Suppressor macrophage (primary cell): ENCODE measurements around the gene RSPH6A.
"Not testable (repeated sequence)": the region's sequence is repeated elsewhere in the genome, so short reads cannot be mapped to it uniquely, and the experiment has no call there.

Experiments
- DNase-seq, 4 experiments: peaks; one replicate each; pipeline ENCODE4 v3.0.0-alpha.2; 2020 to 2022

Gene RSPH6A

DNA sequence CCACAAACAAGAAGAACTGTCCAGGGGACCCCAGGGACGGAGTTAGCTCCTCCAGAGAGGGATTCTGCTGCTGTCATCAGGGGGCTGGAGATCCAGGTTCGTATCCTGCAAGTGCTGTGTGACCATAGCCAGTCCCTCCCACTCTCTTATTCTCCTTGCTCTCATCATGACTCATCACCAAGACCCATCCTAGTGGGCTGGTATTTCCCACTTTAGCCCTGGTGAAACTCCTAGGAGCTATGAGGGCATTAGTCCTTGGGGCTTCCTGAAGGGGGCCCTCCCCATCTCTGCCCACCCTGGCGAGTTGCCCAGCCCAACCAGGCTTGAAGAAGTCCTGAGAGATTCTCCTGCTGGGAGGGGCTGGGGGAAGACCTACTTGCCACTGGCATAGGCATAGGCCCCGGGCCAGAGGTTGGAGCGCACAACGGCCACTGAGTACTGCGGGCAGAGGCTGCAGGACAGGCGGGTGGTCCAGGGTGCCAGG lies 15.0 kb downstream of the RSPH6A start:
- peak in 2 of 4 experiments; percentile 24 to 35 for DNase-seq

DNA sequence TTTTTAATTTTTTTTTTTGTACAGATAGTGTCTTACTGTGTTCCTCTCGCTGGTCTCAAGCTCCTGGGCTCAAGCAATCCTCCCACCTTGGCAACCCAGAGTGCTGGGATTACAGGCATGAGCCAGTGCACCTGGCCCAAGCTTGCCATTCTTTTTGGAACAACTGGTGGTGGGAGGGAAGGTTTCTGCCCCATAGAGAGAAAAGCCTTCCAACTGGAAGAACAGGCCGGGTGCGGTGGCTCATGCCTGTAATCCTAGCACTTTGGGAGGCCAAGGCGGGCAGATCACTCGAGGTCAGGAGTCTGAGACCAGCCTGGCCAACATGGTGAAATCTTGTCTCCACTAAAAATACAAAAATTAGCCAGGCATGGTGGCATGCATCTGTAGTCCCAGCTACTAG lies 15.6 kb downstream of the RSPH6A start:
- DNase-seq: not testable (repeated sequence)

DNA sequence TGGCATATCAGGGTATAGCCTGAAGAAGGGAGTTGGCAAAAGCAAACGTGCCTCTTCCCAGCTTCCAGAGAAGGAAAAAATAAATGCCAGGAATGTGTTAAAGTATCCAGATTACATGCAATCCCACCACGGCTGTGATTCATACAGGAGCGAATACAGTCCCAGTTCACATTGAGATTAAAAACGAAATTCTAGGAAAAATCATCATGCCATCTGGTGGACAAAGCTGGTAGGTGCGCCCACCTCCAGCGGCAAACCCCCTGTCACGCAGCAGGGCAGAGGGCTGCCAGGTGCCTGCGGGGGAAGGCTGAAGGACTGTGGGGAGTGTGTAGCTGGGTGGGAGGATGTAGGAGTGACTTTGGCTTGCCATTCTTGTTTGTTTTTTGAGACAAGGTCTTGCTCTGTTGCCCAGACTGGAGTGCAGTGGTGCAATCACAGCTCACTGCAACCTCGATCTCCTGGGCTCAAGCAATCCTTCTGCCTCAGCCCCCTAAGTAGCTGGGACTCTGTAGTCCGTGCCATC lies 16.1 kb downstream of the RSPH6A start:
- DNase-seq: peak; percentile 49 to 74 (median 66)

- no peak for DNase-seq
Observed at GRCh38 chr19:45794627-45795026, 20.5 kb downstream of the RSPH6A start.

DNA sequence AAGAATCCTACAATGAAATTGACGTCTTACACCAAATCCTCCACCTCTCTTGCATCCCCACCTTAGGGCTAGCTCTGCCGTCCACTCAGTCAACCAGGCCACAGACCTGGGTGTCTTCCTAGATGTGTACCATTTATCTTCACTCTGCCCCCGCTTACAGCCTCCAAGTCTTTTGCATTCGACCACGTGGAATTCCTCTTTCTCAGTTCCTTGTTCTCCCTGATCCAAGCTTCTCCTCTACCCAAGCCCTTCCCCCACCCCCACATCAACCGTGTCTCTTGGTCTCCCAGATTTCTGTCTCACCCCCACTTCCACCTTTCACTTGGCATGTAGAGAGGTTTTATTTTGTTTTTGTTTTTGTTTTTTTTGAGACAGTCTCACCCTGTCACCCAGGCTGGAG lies 21.2 kb downstream of the RSPH6A start:
- DNase-seq: peak; percentile 45 to 71 (median 58)

- no peak for DNase-seq
Observed at GRCh38 chr19:45793178-45793564, 21.9 kb downstream of the RSPH6A start.

DNA sequence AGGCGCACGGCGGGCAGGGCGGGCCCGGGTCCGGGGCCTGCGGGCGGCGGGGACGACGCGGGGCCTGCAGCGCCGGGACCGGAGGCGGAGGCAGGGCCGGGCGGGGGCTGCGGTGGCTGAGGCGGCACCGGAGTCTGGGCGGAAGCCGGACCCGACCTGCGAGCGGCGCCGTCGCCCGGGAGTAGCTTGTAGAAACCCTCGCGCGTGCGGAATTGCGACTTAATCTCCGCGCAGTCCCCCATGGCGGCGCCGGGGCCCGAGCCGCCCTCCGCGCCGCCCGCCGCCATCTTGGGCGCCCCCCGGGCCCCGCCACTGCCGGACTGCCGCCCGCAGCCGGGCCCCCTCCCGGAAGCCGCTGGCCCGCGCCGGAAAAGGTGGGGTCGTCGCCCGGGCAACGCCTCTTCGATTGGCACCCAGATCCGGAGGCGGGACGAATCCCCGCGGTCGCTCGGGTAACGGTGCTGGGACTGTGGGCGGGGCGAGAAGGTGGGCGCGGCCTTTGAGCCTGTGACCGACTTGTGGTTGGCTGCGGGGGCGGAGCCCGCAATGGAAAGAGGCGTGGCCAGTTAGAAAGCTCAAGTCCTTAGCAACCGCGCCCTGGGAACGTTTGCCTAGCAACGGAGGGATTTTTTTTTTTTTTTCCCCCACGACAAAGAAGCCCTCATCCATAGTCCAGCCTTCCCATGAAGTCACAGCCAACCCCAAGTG lies 22.5 kb downstream of the RSPH6A start, which contains the start of gene DMWD:
Gene DMWD (minus strand): TSS at position 376 of the 708 bp plus-strand sequence. CDS start 89 bp downstream, at position 287.
- peak; percentile 98 to 99 (median 98) for DNase-seq

DNA sequence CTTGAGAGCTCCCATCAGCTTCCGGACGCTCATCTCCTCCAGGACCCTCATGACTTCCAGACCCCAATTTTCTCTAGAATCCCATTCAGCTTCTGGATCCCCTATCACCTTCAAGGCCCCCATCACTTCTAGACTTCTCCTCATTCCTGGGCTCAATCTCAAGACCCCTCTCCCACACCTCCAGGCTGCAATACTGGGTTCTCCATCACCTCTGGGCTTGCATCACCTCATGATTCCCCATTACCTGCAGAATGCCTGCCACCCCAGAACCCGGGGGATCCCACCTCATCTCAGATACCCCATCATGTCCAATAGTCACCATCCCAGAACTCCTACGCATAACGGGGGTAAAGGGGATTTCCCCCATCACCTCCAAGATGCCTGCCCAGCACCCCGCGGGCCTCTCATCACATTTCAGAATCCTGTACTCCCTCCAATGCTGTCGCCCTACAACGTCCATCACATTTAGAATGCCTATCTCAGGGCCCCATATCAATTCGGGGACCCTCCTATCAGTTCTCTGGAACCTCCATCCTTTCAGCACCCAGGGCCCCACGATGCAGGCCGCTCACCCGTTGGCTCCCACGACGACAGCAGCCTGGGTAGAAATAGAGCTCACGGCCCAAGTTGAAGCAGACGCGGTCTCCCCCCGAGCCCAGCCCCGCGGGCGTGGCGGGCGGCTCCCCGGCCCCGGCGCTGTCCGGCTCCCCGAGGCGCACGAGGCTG lies 23.2 kb downstream of the RSPH6A start:
- DNase-seq: no peak

- peak; percentile 76 to 91 (median 88) for DNase-seq
Observed at GRCh38 chr19:45790942-45791341, 24.2 kb downstream of the RSPH6A start.

GRCh38 chr19:45789035-45789786 lies 25.9 kb downstream of the RSPH6A start:
- no peak for DNase-seq

DNA sequence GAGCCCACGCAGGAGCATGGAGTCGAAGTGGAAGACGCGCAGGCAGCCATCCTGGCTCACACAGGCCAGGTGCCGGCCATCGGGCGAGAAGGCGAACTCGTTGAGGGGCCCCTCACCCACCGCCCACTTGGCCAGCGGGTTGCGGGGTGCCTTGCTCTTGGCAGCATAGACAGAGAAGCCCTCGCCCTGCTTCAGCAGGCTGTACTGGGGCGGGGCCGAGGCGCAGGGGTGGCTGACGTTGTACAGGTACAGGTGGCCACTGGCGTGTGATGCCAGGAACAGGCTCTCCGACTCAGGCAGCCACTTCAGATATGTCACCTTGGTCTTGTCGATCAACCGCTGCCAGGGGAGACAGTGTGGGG lies 28.6 kb downstream of the RSPH6A start:
- no peak for DNase-seq

- no peak for DNase-seq
Observed at GRCh38 chr19:45785781-45786532, 29.2 kb downstream of the RSPH6A start.

DNA sequence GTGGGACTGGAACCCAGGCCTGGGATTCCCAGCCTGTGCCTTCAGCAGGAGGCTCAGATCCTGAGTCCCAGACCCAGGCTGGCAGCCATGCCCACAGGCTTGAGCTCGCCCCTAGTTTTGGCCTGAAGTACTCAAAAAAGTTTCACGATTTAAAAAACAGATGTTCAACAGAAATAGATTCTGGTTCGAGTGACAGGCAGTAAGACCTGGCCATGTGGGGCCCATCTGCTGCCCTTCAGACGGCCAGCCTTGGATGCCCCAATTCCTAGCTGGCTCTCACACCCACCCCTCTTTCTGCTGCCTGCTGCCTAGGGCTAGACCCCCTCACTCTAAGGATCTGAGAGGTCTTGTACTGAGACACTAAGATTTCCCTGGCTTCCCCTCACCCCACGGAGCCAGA lies 30.0 kb downstream of the RSPH6A start:
- no peak for DNase-seq

DNA sequence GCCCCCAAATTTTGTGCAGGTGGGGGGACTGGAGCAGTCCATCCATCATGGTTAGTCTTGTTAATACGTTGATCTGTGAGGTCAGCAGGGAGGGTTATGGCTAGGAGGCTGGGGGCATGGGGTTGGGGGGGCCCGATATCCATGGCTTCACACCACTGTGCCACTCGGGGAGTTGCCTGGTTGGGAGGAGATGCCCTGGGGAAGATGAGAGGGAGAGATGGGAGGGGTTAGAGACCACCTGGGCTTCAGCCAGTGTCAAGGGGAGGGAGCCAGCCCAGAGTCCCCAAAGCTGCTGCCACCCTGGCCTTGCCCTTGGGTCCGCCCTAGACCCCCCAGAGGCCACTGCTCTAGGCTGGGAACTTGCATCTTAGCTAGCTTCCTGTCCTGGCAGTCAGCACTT lies 31.0 kb downstream of the RSPH6A start:
- DNase-seq: no peak

DNA sequence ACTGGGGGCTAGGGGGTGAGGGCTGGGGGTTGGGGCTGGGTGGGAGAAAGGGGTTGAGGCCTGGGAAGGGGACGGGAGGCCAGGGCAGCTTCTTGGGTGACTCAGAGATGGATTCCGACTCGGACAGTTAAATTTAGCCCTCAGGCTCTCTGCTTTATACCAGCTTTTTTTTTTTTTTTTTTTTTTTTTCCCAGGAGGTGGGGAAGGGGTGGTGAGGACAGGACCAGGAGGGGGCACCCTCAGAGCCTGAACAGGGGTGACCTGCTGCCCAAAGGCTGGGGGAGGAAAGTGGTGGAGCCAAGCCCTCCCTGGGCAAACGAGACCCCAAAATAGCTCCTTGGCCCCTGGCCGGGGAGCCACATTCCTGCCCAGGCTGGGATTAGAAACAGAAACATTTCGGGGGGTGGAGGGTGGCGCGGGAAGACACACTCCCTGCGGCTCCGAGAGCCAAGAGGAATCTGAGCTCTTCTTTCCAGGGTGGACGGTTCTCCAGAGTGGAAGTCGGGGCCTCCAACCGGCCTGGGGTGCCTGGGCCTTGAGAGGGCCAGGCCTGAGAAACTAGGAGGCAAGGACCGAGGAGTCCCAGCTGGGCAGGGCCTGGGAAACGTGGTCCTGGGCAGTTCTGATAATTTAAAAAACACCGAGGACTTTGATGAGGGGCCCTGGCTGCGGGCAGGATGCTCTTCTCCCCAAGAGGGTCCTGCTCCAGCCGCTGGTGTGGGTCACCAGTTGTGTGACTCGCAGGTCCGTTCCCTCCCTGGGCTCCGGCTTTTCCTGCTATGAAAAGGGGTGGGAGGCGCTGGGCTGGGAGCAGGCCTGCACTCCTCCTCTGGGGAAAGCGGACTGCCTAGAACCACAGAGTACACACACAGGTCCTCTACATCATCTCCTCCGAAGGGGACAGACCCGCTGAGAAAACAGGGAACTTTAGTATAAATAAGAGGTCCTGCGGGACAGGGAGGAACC lies 32.0 kb downstream of the RSPH6A start:
- no peak for DNase-seq

GRCh38 chr19:45782162-45782691 lies 32.9 kb downstream of the RSPH6A start, which contains the start of gene DMPK:
Gene DMPK (minus strand): TSS chr19:45782490. CDS start chr19:45782352, 138 bp downstream.
- no peak for DNase-seq

DNA sequence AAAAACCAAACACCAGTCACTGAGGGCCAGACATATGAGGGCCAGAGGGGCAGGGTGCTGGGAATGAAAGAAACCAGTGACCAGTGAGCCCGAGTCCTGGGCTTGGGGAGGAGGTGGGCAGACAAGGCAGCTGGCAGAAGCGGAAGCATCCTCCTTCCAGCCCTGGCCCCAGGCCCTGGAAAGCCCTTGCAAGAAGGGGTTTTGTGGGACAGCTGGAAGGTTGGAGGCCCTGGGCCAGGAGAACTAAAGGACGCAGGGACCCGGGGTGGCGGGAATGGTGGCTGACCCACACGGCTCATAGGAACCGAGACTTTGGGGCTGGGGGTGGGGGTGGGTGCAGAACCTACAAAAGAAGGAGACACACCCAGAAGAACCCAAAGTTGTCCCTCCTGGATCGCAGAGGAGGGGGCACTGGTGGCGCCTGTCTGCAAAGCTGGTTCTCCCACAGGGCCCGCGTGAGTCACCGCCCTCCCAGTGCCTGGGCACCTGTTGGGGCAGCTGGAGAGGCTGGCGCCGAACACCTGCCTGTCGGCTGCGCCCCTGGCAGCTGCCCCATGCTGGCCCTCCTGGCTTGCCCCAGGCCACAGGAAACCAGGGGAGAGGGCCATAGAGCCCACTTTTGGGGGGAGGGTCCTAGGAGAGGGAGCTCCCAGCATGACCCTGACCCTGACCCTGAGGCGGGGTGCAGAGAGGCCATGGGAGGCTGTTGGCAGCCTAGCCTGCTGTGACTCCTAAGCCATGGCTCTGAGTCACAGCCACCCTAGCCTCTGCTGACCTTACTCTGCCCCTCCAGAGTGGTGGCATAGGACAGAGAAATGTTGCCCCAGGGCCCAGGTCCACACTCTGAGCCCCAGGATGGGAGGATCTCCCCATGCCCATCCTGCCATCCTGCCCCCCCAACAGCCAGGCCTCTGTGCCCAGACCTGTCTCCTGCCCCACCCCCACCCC lies 33.6 kb downstream of the RSPH6A start:
- DNase-seq: peak; percentile 23 to 36 (median 34)

DNA sequence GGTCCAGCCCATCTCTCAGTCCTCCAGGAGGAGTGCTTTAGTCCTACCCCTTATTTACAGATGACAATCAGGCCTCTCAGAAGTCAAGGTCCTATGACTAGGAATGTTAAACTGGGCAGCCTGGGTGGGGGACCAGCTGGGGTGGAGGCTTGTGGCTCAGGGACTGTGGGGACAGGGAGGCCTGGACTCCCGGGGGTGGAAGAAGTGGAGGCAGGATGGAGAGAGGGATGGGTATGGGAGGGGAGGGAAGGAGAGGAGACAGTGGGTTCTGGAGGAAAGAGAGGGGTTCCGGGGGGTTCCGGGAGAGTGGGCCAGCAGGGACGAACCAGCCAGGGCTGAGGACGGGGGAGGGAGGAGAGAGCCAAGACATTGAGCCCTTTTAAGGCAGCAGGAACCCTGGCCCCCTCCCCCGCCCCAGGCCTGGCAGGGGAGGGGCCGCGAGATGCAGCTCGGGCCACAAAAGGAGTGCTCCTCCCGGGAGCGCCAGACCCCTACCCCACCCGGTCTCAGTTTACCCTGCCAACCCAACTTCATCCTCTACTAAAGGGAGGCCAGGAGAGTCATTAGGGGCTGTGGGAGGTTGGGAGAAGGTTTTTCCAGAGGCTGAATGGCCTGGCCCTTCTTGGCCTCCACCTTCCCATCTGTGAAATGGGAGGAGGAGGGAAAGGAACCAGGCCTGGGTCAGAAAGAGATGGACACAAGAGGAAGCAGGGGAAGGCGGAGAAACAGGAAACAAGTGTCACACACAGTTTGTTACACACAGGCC lies 34.5 kb downstream of the RSPH6A start:
- DNase-seq: peak; percentile 45 to 53 (median 49)

DNA sequence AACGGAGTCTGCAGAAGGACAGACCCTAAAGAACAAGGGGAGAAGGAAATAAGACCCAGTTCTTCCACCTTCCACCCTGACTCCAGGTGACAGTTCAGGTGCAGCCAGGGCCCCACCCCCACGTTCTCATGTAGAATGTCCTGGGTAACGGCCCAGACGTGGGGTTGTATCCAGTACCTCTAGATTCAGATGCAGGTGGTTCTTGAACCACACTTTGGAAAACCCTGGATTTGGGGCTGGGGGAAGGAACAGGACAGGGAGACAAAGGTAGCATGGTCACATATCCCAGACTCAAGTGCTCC lies 35.0 kb downstream of the RSPH6A start:
- DNase-seq: no peak
